Measurements from ENCODE around the gene SLC24A3. TPM values are rescaled to one million over a fixed set of nuclear protein-coding genes. Genes with fewer than 3 reads are reported as not detected.

The SLC24A3 gene
- polyA plus RNA-seq, 1 donor (not counting 4 experiments of a cell fraction or from before 2014, with no cell fraction given) = 0.17 TPM

DNA sequence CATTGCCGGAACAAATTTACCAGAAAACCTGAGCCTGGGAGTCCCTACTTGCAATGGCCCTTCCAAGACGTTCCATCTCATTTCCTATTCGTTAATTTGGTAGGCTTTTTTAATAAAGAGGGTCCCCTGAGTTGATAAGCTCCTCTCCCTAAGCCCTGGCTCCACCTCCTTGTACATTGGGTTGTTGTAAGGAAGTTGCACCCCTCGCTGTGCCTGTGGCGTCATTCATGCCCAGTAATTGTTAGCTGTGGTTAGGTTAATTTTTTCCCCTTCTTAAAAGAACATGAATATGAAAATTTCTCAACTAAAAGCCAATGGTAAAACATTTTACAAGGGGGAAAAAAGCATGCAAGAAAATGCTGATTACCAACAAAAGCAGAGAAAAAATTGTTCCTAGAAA lies 91.9 kb downstream of the SLC24A3 start:
- no peak overlapping the region for H3K27ac ChIP-seq (ENCODE audit: control insufficient read depth, insufficient read depth, low read length)
- H3K9ac ChIP-seq (ENCODE audit: control insufficient read depth, extremely low read depth, insufficient read depth, low read length) = no peak overlapping the region
- no peaks in the 10 kb centered on the region for H3K79me2 ChIP-seq (ENCODE audit: control insufficient read depth, insufficient read depth, low read length)
- no peak overlapping the region for H3K4me3 ChIP-seq (ENCODE audit: control insufficient read depth in 2 of 3, extremely low read depth in 1 of 3, insufficient read depth in 2 of 3, low read depth in 1 of 3, low read length in 3 of 3)
- H3K4me1 ChIP-seq (ENCODE audit: control insufficient read depth, extremely low read depth, insufficient read depth, low read length) = no peaks in the 10 kb centered on the region
- H3K9me3 ChIP-seq (ENCODE audit: control insufficient read depth, low read depth, low read length) = peaks cover 3% of the 10 kb centered on the region
- dilution Hi-C loops (cut with MboI; ENCODE audit: extremely low pct_ligation_motif_present, low sequenced_read_pairs) = no loop called here
- H4K20me1 ChIP-seq (ENCODE audit: control insufficient read depth, extremely low read depth, insufficient read depth, low read length) = no peaks in the 10 kb centered on the region
- DNase-seq (ENCODE audit: low read depth, low spot score) (no peak), FAIRE-seq (no peak)
- no peak overlapping the region for H2AFZ ChIP-seq (ENCODE audit: control insufficient read depth, low read length)
- no peaks in the 10 kb centered on the region for H3K27me3 ChIP-seq (ENCODE audit: control insufficient read depth, extremely low read depth, insufficient read depth, low read length)
- H3K4me2 ChIP-seq (ENCODE audit: control insufficient read depth, extremely low read depth, insufficient read depth, low read depth, low read length) = no peak overlapping the region
- H3K36me3 ChIP-seq (ENCODE audit: control insufficient read depth in 2 of 2, extremely low read depth in 1 of 2, insufficient read depth in 2 of 2, low read length in 2 of 2) = no peaks in the 10 kb centered on the region
- no peak for TF ChIP-seq EZH2 (IDR thresholded peaks at IDR 0.05; ENCODE audit: low read length)
- TF ChIP-seq, protein P1, sequence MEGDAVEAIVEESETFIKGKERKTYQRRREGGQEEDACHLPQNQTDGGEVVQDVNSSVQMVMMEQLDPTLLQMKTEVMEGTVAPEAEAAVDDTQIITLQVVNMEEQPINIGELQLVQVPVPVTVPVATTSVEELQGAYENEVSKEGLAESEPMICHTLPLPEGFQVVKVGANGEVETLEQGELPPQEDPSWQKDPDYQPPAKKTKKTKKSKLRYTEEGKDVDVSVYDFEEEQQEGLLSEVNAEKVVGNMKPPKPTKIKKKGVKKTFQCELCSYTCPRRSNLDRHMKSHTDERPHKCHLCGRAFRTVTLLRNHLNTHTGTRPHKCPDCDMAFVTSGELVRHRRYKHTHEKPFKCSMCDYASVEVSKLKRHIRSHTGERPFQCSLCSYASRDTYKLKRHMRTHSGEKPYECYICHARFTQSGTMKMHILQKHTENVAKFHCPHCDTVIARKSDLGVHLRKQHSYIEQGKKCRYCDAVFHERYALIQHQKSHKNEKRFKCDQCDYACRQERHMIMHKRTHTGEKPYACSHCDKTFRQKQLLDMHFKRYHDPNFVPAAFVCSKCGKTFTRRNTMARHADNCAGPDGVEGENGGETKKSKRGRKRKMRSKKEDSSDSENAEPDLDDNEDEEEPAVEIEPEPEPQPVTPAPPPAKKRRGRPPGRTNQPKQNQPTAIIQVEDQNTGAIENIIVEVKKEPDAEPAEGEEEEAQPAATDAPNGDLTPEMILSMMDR (optimal IDR thresholded peaks at IDR 0.05 in 1 of 3, IDR thresholded peaks at IDR 0.05 in 1 of 3, conservative IDR thresholded peaks at IDR 0.05 in 1 of 3; ENCODE audit: extremely low read depth in 1 of 3, insufficient read depth in 2 of 3, low read length in 3 of 3) = no peak
- H3K9me1 ChIP-seq (ENCODE audit: control insufficient read depth, extremely low read depth, insufficient read depth, low read length) = no peaks in the 10 kb centered on the region

DNA sequence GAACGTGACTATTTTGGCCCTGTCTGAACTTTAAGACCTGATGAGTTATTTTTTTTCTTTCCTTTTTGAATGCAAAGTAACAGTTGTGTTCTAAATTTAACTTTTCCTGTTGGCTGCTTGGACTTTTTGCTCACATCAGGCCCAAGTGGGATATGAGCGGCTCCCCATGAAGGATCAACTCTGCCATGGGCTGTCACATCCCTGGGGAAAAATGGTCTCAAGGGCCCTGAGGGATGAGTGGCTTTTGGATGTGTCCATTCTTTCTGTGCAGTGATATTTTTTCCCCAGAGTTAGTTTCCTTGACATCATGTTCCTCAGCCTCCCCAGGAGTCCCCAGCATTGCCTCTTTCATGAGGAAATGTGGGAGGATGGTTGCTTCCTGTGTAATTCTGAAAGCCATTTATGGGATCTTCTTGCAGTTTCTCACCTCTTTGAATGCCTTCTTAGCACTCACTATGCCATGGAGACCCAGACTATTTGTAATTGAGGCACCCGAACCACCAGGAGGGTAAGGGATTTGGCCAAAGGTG lies 92.5 kb downstream of the SLC24A3 start:
- dilution Hi-C loops (cut with MboI; ENCODE audit: extremely low pct_ligation_motif_present, low sequenced_read_pairs) = no loop called here
- FAIRE-seq (no peak), DNase-seq (ENCODE audit: low read depth, low spot score) (no peak)
- H3K79me2 ChIP-seq (ENCODE audit: control insufficient read depth, insufficient read depth, low read length) = no peaks in the 10 kb centered on the region
- no peaks in the 10 kb centered on the region for H3K36me3 ChIP-seq (ENCODE audit: control insufficient read depth in 2 of 2, extremely low read depth in 1 of 2, insufficient read depth in 2 of 2, low read length in 2 of 2)
- H3K4me2 ChIP-seq (ENCODE audit: control insufficient read depth, extremely low read depth, insufficient read depth, low read depth, low read length) = no peak overlapping the region
- H3K9me1 ChIP-seq (ENCODE audit: control insufficient read depth, extremely low read depth, insufficient read depth, low read length) = no peaks in the 10 kb centered on the region
- H3K4me1 ChIP-seq (ENCODE audit: control insufficient read depth, extremely low read depth, insufficient read depth, low read length) = no peaks in the 10 kb centered on the region
- peaks cover 3% of the 10 kb centered on the region for H3K9me3 ChIP-seq (ENCODE audit: control insufficient read depth, low read depth, low read length)
- no peak overlapping the region for H3K4me3 ChIP-seq (ENCODE audit: control insufficient read depth in 2 of 3, extremely low read depth in 1 of 3, insufficient read depth in 2 of 3, low read depth in 1 of 3, low read length in 3 of 3)
- no peak overlapping the region for H2AFZ ChIP-seq (ENCODE audit: control insufficient read depth, low read length)
- no peaks in the 10 kb centered on the region for H3K27me3 ChIP-seq (ENCODE audit: control insufficient read depth, extremely low read depth, insufficient read depth, low read length)
- H3K27ac ChIP-seq (ENCODE audit: control insufficient read depth, insufficient read depth, low read length) = no peak overlapping the region
- TF ChIP-seq, protein P1 (optimal IDR thresholded peaks at IDR 0.05 in 1 of 3, IDR thresholded peaks at IDR 0.05 in 1 of 3, conservative IDR thresholded peaks at IDR 0.05 in 1 of 3; ENCODE audit: extremely low read depth in 1 of 3, insufficient read depth in 2 of 3, low read length in 3 of 3) = no peak
- no peak for TF ChIP-seq EZH2 (IDR thresholded peaks at IDR 0.05; ENCODE audit: low read length)
- H3K9ac ChIP-seq (ENCODE audit: control insufficient read depth, extremely low read depth, insufficient read depth, low read length) = no peak overlapping the region
- H4K20me1 ChIP-seq (ENCODE audit: control insufficient read depth, extremely low read depth, insufficient read depth, low read length) = no peaks in the 10 kb centered on the region
